Neutrophil (primary cell): ENCODE data around the gene TNFRSF4.

Source experiments
- H3K27ac ChIP-seq: fragments of 200-600 bp; sonication (generic); 2 replicates; pipeline ENCODE4 v1.5.1; 2016; ENCODE audit warnings: mild to moderate bottlenecking, moderate library complexity
- H3K27me3 ChIP-seq: fragments of 200-600 bp; sonication (generic); 2 replicates; pipeline ENCODE4 v1.6.0; 2016; ENCODE audit warnings: mild to moderate bottlenecking
- H3K36me3 ChIP-seq: fragments of 200-600 bp; sonication (generic); 2 replicates; pipeline ENCODE4 v1.5.1; 2017
- H3K4me1 ChIP-seq, 2 experiments: fragments of 200-600 bp in 1 of 2; sonication (generic) in 1 of 2; 1 replicate in 1 of 2; 2 replicates in 1 of 2; pipeline versions ENCODE4 v1.5.1 to v1.6.1; 2013 to 2016; ENCODE audit warnings: low read depth in 1 of 2, low read length in 1 of 2, mild to moderate bottlenecking in 1 of 2, moderate library complexity in 1 of 2; ENCODE audit not compliant: control insufficient read depth in 1 of 2, insufficient read depth in 1 of 2
- H3K4me3 ChIP-seq, 2 experiments: fragments of 200-600 bp in 1 of 2; sonication (generic) in 1 of 2; 1 replicate in 1 of 2; 2 replicates in 1 of 2; pipeline ENCODE4 v1.5.1; 2013 to 2016; ENCODE audit warnings: low read depth in 1 of 2, low read length in 1 of 2, mild to moderate bottlenecking in 1 of 2, moderate library complexity in 1 of 2
- H3K9me3 ChIP-seq: fragments of 200-600 bp; sonication (generic); 2 replicates; pipeline ENCODE4 v1.5.1; 2016
- CTCF ChIP-seq: fragments of 200-600 bp; sonication (generic); IDR thresholded peaks from 2 replicates; pipeline ENCODE4 v1.5.1; 2016; ENCODE audit warnings: antibody characterized with exemption

TNFRSF4 gene

DNA sequence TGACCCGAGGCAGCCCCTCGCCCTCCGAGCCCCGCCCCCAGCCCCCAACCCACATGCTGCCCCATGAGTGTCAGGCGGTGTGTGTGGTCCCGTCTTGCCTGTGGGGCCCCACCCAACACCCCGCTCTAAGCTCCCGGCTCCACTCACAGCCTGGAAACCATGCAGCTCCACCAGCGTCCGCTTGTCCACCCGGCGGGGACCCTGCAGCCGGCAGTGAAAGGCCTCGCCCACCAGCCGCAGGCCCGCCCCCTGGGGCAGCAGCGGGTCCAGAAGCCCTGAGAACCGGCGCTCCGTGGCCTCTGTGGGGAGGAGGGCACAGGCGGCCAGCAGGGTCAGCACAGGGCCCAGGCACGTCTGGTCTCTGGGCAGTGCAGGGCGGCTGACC, 29.8 kb upstream of the TNFRSF4 start:
- no peak overlapping the region for H3K4me3 ChIP-seq
- no peak overlapping the region for H3K27ac ChIP-seq
- H3K27me3 ChIP-seq, result peaks cover 56% of the 10 kb centered on the region
- H3K9me3 ChIP-seq, result no peaks in the 10 kb centered on the region
- no peak for TF ChIP-seq CTCF
- H3K4me1 ChIP-seq, result no peaks in the 10 kb centered on the region
- no peaks in the 10 kb centered on the region for H3K36me3 ChIP-seq

DNA sequence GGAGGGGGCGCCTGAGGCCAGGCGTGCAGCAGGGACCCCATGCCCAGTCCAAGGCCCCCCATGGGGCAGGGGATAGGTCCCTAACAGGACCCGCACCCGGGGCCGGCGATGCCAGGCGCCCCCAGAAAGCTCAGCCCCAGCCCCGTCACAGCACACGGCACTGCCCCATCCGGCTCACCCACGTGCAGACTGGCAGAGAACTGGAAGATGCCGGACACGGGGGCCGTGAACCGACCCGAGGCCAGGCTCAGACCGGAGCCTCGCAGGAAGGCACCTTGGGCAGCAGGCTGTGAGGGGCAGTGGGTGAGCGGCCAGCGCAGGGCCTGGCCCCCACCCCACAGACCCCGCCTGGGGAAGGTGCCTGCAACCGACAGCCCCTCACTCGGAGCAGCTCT, 29.3 kb upstream of the TNFRSF4 start:
- Histone ChIP-seq H3K9me3 (no peaks in the 10 kb centered on the region), H3K27ac (no peak overlapping the region), H3K36me3 (no peaks in the 10 kb centered on the region), H3K4me1 (no peaks in the 10 kb centered on the region), H3K27me3 (peaks cover 57% of the 10 kb centered on the region), H3K4me3 (no peak overlapping the region)
- no peak for TF ChIP-seq CTCF

- no peaks in the 10 kb centered on the region for H3K9me3 ChIP-seq
- no peak overlapping the region for H3K27ac ChIP-seq
- peaks cover 57% of the 10 kb centered on the region for H3K27me3 ChIP-seq
- no peak overlapping the region for H3K4me3 ChIP-seq
- no peaks in the 10 kb centered on the region for H3K36me3 ChIP-seq
- no peak for TF ChIP-seq CTCF
- no peaks in the 10 kb centered on the region for H3K4me1 ChIP-seq
Observed at GRCh38 chr1:1242461-1243265, 28.7 kb upstream of the TNFRSF4 start.

DNA sequence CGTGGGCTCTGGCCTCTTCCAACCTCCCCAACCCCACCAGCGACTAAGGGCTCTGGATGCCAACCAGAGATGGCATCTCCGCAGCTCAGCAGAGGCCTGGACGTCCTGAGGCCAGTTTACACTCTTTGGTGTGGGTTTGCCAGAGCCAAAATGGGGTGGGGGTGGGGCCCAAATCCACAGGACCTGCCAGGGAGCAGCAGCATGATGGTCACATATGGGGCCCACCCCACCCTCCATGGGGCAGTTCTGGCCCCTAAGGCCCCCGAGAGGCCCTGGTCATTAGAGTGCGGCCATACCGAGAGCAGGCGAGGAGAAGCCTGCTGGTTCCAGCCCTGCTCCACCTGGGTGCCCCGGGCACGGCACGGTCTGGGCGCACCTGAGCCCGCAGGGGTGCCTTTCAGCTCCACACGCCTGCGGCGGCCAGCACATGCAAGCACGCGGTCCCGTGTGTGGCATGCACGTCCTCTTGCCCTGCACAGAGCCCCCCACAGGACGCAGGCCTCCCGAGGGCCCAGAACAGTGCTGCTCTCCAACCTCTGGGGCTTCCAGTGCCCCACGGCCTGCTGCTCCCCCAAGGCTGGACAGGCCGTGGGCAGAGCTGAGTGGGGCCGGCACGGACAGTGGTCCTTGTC, 27.8 kb upstream of the TNFRSF4 start:
- H3K27me3 ChIP-seq, result peaks cover 57% of the 10 kb centered on the region
- no peak for TF ChIP-seq CTCF
- H3K36me3 ChIP-seq, result no peaks in the 10 kb centered on the region
- no peaks in the 10 kb centered on the region for H3K9me3 ChIP-seq
- no peaks in the 10 kb centered on the region for H3K4me1 ChIP-seq
- no peak overlapping the region for H3K4me3 ChIP-seq
- no peak overlapping the region for H3K27ac ChIP-seq

DNA sequence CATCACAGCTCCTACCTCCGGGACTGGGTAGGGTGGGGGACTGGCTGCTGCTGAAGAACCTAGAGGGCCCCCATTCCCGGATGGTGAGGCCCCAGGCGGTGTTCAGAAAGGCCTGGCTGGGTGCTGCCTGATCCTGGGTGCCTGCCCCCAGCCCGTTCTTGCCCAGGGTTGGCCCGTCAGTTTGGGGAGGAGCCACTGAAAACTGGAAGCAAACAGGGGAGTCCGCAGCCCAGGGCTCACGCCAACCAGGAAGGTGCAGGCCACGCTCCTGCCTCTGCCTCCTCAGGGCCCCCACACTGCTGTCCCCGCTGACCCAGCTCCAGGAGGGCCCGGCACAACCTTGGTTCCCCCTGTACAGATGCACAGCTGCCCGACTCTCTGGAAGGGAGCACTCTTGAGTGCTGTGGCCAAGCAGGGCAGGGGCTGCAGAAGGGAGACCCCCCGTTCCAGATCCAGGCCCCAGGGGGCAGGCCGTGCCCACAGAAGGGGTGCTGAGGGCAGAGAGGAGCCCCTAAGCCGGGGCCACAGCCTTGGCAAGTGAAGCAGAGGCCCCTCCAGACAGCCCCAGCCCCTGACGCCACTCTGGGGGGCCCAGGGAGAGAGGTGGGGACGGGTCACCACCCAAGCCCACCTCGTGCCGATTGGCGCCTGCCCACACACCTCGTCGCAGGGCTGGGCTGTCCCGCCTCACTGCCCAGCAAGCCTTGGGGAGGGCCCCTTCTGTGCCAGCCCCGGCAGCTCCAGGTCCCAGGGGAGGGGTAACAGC, 27.1 kb upstream of the TNFRSF4 start:
- H3K27me3 ChIP-seq, result peaks cover 50% of the 10 kb centered on the region
- no peaks in the 10 kb centered on the region for H3K36me3 ChIP-seq
- TF ChIP-seq CTCF, result no peak
- no peaks in the 10 kb centered on the region for H3K9me3 ChIP-seq
- no peak overlapping the region for H3K27ac ChIP-seq
- no peaks in the 10 kb centered on the region for H3K4me1 ChIP-seq
- H3K4me3 ChIP-seq, result no peak overlapping the region
